ENCODE results near the gene MRPS18A. TPM values are rescaled to one million over a fixed set of nuclear protein-coding genes. Genes with fewer than 3 reads are reported as not detected.

The MRPS18A gene
- total and polyA plus RNA-seq, 2 of the 8 experiments (the other 6 are each of a cell fraction or from before 2014, with no cell fraction given): 48.3 to 121 TPM

DNA sequence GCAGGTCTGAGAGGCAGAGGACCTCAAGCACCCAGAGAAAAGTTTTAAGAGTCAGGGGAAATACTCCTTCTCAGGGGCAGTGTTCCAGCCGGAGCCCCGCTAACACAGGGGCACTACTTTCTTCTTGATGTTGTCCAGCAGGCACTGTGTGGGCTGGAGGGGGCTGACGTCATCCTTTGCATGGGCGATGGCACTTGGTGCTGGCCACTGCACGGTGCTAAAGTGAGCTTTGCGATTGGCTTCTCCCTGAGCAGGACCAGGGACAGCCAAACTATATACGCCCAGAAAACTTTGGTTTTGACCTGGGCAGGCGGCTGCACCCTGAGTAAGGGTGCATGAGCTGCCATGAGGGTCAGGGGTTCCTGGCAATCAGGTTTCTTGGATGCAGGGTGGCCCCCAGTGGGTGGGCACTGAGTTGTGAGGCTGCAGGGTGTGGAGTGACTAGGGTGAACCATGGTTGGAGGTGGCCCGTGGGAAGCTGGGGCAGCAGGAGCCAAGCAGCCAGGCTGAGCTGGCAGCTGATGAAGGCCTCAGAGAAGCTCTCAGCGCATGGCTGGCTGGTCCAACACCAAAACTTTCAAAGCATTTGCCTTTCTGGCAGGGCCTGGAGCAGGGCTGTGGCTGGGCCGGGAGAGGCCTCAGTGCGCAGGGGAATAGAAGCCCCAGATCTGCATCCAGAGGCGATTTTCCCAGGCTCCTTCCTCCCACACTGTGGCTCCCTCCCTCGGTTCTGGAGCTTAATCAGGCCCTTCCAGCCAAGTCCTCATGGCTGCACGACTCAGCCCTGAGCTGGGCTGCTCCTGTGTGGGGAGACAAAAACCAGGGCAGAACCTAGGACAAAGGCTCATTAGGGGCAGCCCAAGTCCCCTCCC, 18.3 kb downstream of the MRPS18A start:
- no peak for FAIRE-seq
- no peak for TF ChIP-seq RNF2 (IDR thresholded peaks at IDR 0.05; ENCODE audit: borderline replicate concordance, low read depth, low read length, missing control alignments, poor library complexity, severe bottlenecking)
- no peak for TF ChIP-seq BRCA1 (IDR thresholded peaks at IDR 0.05; ENCODE audit: low read depth, low read length)
- TF ChIP-seq POLR2A (IDR thresholded peaks at IDR 0.05; ENCODE audit: control extremely low read depth in 1 of 2, low read depth in 2 of 2, low read length in 2 of 2): peak in 1 of 2 experiments; percentile 56; a peak in 1 of 3 replicates
- TF ChIP-seq SRF (IDR thresholded peaks at IDR 0.05; ENCODE audit: low read depth, low read length): no peak
- TF ChIP-seq NRF1 (IDR thresholded peaks at IDR 0.05; ENCODE audit: low read depth, low read length): no peak
- TF ChIP-seq SIN3A (conservative IDR thresholded peaks at IDR 0.05 in 1 of 2, IDR thresholded peaks at IDR 0.05 in 1 of 2; ENCODE audit: low read depth in 1 of 2, low read length in 2 of 2): no peak
- peak; percentile 19; the same call in 1 of the 2 replicates for TF ChIP-seq POLR2AphosphoS5 (IDR thresholded peaks at IDR 0.05; ENCODE audit: low read depth, low read length)
- no peak for TF ChIP-seq EZH2 (IDR thresholded peaks at IDR 0.05; ENCODE audit: low read depth, low read length, severe bottlenecking)

More for the DNA sequence above, 18.3 kb downstream of the MRPS18A start:
- peaks cover 3% of the 10 kb centered on the region; the same call in 1 of the 2 replicates for H3K23me2 ChIP-seq (ENCODE audit: low read depth, low read length)
- H2BK20ac ChIP-seq (ENCODE audit: low read length): peak overlapping the region; percentile 62; the same call in 1 of the 2 replicates
- WGBS, 2 experiments (ENCODE audit: extremely low coverage in 1 of 2, insufficient coverage in 1 of 2, insufficient read length in 1 of 2, insufficient replicate concordance in 2 of 2, low coverage in 1 of 2, low lambda C conversion rate in 2 of 2, missing lambda C conversion rate in 1 of 2): 79% methylated on average over 15 of the region's 15 CpGs; no CpG with 5 or more reads in 1 of the 2 experiments
- H3K56ac ChIP-seq (replicated peaks; ENCODE audit: insufficient read length, low read depth, low read length): no peak overlapping the region
- no peak overlapping the region for H3K23ac ChIP-seq (ENCODE audit: insufficient read length)
- H3K9ac ChIP-seq (replicated peaks in 1 of 4; ENCODE audit: extremely low read depth in 1 of 4, low read depth in 3 of 4, low read length in 3 of 4): no peak overlapping the region
- H3K4me2 ChIP-seq (ENCODE audit: insufficient read depth in 1 of 2, low read depth in 2 of 2, low read length in 2 of 2): peak overlapping the region in 1 of 2 experiments; percentile 58; a peak in 1 of 4 replicates
- H2AFZ ChIP-seq (ENCODE audit: low read length): no peak overlapping the region
- H3K36me3 ChIP-seq (ENCODE audit: control insufficient read depth in 2 of 4, insufficient read depth in 4 of 4, low read length in 3 of 4): peaks cover 12 to 30% (median 13%) of the 10 kb centered on the region in 4 experiments; a peak in 7 of 8 replicates
- H3K79me1 ChIP-seq (ENCODE audit: low read depth, low read length): no peaks in the 10 kb centered on the region
- ChIA-PET CTCF (ENCODE audit: partially characterized antibody) (interaction anchor here (0.7 to 12.6 kb wide), 31 partner anchors 9 to 410 kb away, joined by 3 to 146 read pairs (median 5); partner anchors contain the start of genes RSPH9 and VEGFA), POLR2A (ENCODE audit: partially characterized antibody) (interaction anchor here (0.5 to 10.0 kb wide), 21 partner anchors 9 to 567 kb away, joined by 3 to 85 read pairs (median 5); partner anchors contain the start of genes GTPBP2, MRPS18A, RSPH9 and VEGFA)
- H3K14ac ChIP-seq (ENCODE audit: insufficient read length): no peak overlapping the region
- peak overlapping the region; percentile 68; the same call in 1 of the 2 replicates for H4K8ac ChIP-seq (ENCODE audit: extremely low read depth, insufficient read depth, low read length)
- H3K4me1 ChIP-seq (replicated peaks in 1 of 4; ENCODE audit: control insufficient read depth in 3 of 4, insufficient read depth in 4 of 4, low read length in 3 of 4): peaks cover 5 to 27% (median 22%) of the 10 kb centered on the region in 4 experiments
- no peak overlapping the region for H2BK120ac ChIP-seq (replicated peaks; ENCODE audit: low read depth, low read length)
- peak overlapping the region; percentile 74 for H2BK15ac ChIP-seq (ENCODE audit: low read length)
- no peak overlapping the region for H3K4ac ChIP-seq (replicated peaks; ENCODE audit: insufficient read length, low read depth, low read length)
- no peak overlapping the region for H2BK12ac ChIP-seq (ENCODE audit: low read depth, low read length)
- no peaks in the 10 kb centered on the region for H3K79me2 ChIP-seq (ENCODE audit: control insufficient read depth in 1 of 2, insufficient read depth in 2 of 2, low read length in 2 of 2)
- H2BK5ac ChIP-seq (ENCODE audit: low read depth, low read length): peak overlapping the region; percentile 80
- no peak overlapping the region for H3K4me3 ChIP-seq (ENCODE audit: extremely low read depth in 1 of 4, insufficient read depth in 2 of 4, low read depth in 3 of 4, low read length in 4 of 4)
- H3K27me3 ChIP-seq (replicated peaks in 1 of 4; ENCODE audit: control insufficient read depth in 3 of 4, extremely low read depth in 1 of 4, insufficient read depth in 3 of 4, low read length in 3 of 4): no peaks in the 10 kb centered on the region; a peak in 2 of 7 replicates
- H3K27ac ChIP-seq (ENCODE audit: low read depth, low read length): no peak overlapping the region; the same call in 1 of the 2 replicates
- H4K91ac ChIP-seq (replicated peaks; ENCODE audit: insufficient read length, low read length): no peak overlapping the region
- DNase-seq (ENCODE audit: low read depth in 1 of 2, low spot score in 2 of 2): no peak
- H4K5ac ChIP-seq (ENCODE audit: insufficient read length, low read depth, low read length): no peak overlapping the region
- H2AK5ac ChIP-seq (ENCODE audit: low read depth, low read length): no peak overlapping the region
- peaks cover 0 to 4% of the 10 kb centered on the region in 2 experiments for H4K20me1 ChIP-seq (replicated peaks in 1 of 2; ENCODE audit: control insufficient read depth in 1 of 2, insufficient read depth in 2 of 2, low read length in 2 of 2)
- H3K9me3 ChIP-seq (ENCODE audit: insufficient read depth in 2 of 2, low read depth in 1 of 2, low read length in 1 of 2): no peaks in the 10 kb centered on the region
- peak overlapping the region; percentile 55 for H3K18ac ChIP-seq (ENCODE audit: extremely low read depth, low read length)

All from H1 (cell line).